ENCODE data around the gene ZNF423. TPM values are rescaled to one million over a fixed set of nuclear protein-coding genes. Genes with fewer than 3 reads are reported as not detected.

The ZNF423 gene
- total RNA-seq, 1 donor from 2014 or later: 7.3 TPM

- FAIRE-seq: no peak
- no peak for DNase-seq (ENCODE audit: low spot score in 2 of 2)
Observed at GRCh38 chr16:49738001-49738400, 117.9 kb downstream of the ZNF423 start.

GRCh38 chr16:49737541-49737940 is 118.4 kb downstream of the ZNF423 start:
- no peak for FAIRE-seq
- no peak for DNase-seq (ENCODE audit: low spot score in 2 of 2)

GRCh38 chr16:49734331-49734730 is 121.6 kb downstream of the ZNF423 start:
- DNase-seq (ENCODE audit: low spot score in 2 of 2) (no peak), FAIRE-seq (no peak)

GRCh38 chr16:49733313-49734009 is 122.5 kb downstream of the ZNF423 start:
- FAIRE-seq: no peak
- no peak for DNase-seq (ENCODE audit: low spot score in 2 of 2)

- DNase-seq (ENCODE audit: low spot score in 2 of 2): no peak
- no peak for FAIRE-seq
Observed at GRCh38 chr16:49731911-49732310, 124.0 kb downstream of the ZNF423 start.

- FAIRE-seq: no peak
- no peak for DNase-seq (ENCODE audit: low spot score in 2 of 2)
Observed at GRCh38 chr16:49730772-49731171, 125.1 kb downstream of the ZNF423 start.

- FAIRE-seq (no peak), DNase-seq (ENCODE audit: low spot score in 2 of 2) (no peak)
Observed at GRCh38 chr16:49727611-49728010, 128.3 kb downstream of the ZNF423 start.

GRCh38 chr16:49726155-49726554 is 129.8 kb downstream of the ZNF423 start:
- no peak for DNase-seq (ENCODE audit: low spot score in 2 of 2)
- no peak for FAIRE-seq

- FAIRE-seq (no peak), DNase-seq (ENCODE audit: low spot score in 2 of 2) (no peak)
Observed at GRCh38 chr16:49725651-49726050, 130.3 kb downstream of the ZNF423 start.

- DNase-seq (ENCODE audit: low spot score in 2 of 2) (no peak), FAIRE-seq (no peak)
Observed at GRCh38 chr16:49724774-49725173, 131.1 kb downstream of the ZNF423 start.

- DNase-seq (ENCODE audit: low spot score in 2 of 2): no peak
- FAIRE-seq: no peak
Observed at GRCh38 chr16:49723310-49723709, 132.6 kb downstream of the ZNF423 start.

- DNase-seq (ENCODE audit: low spot score in 2 of 2) (no peak), FAIRE-seq (no peak)
Observed at GRCh38 chr16:49720225-49720624, 135.7 kb downstream of the ZNF423 start.

GRCh38 chr16:49717689-49718088 is 138.2 kb downstream of the ZNF423 start:
- FAIRE-seq: no peak

GRCh38 chr16:49716339-49716934 is 139.5 kb downstream of the ZNF423 start:
- FAIRE-seq: no peak

More at GRCh38 chr16:49717689-49718088, 138.2 kb downstream of the ZNF423 start:
- no peak for DNase-seq (ENCODE audit: low spot score in 2 of 2)

GRCh38 chr16:49713770-49714169 is 142.1 kb downstream of the ZNF423 start:
- DNase-seq (ENCODE audit: low spot score in 2 of 2) (no peak), FAIRE-seq (no peak)

More at GRCh38 chr16:49716339-49716934, 139.5 kb downstream of the ZNF423 start:
- no peak for DNase-seq (ENCODE audit: low spot score in 2 of 2)

- FAIRE-seq: no peak
- no peak for DNase-seq (ENCODE audit: low spot score in 2 of 2)
Observed at GRCh38 chr16:49712542-49712941, 143.4 kb downstream of the ZNF423 start.

GRCh38 chr16:49712106-49712505 is 143.8 kb downstream of the ZNF423 start:
- DNase-seq (ENCODE audit: low spot score in 2 of 2): no peak
- FAIRE-seq: no peak

GRCh38 chr16:49709057-49709456 is 146.9 kb downstream of the ZNF423 start:
- DNase-seq (ENCODE audit: low spot score in 2 of 2): no peak

GRCh38 chr16:49708491-49708890 is 147.4 kb downstream of the ZNF423 start:
- no peak for FAIRE-seq

More at GRCh38 chr16:49709057-49709456, 146.9 kb downstream of the ZNF423 start:
- no peak for FAIRE-seq

GRCh38 chr16:49706620-49707355 is 149.1 kb downstream of the ZNF423 start:
- no peak for FAIRE-seq

More at GRCh38 chr16:49708491-49708890, 147.4 kb downstream of the ZNF423 start:
- DNase-seq (ENCODE audit: low spot score in 2 of 2): no peak

GRCh38 chr16:49704586-49705155 is 151.2 kb downstream of the ZNF423 start:
- no peak for DNase-seq (ENCODE audit: low spot score in 2 of 2)
- no peak for FAIRE-seq

More at GRCh38 chr16:49706620-49707355, 149.1 kb downstream of the ZNF423 start:
- no peak for DNase-seq (ENCODE audit: low spot score in 2 of 2)
